ENCODE measurements around the gene TMEM151A.

DNA sequence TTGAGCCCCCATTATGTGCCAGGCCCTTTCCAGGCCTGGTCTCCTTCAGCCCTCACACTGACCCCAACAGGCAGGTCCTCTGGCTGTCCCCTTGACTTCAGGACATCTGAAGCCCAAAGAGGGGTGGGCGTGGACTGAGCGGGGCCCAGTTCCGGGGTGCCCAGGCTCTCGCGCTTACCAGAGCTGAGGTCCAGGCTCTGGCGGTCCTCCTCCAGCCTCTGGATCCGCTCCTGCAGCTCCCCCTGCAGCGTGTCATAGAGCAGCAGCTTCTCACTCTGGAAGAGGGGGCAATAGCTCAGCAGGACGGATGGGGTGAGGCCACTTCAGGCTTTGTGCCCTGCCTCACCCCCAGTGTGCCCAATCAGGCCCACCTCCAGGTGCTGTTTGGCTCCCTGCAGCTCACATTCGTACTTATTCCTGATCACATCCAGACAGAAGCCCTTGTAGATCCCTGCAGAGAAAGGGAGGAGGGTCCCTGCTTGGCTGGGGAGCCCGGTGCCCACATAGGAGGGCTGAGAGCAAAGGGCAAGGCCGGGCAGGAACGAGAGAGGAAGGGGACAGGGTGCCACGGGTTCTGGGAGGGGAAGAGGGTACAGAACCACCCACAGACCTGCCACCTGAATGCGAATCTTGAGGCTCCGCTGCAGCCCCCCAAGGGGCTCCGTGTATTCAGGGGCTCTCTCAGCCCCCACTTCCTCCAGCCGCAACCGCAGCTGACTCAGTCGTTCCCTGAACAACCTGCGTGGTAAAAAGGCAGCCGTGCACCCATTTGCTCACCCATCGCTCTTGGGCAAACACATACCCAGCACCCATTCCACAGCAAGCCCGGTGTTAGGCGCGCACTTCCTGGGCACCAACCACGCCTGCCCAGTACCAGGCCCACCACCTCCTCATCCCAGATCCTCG is 49.2 kb downstream of the TMEM151A start:
- TF ChIP-seq EZH2 (IDR thresholded peaks at IDR 0.05; ENCODE audit: borderline replicate concordance, low read depth, low read length, poor library complexity, severe bottlenecking) = no peak
- TF ChIP-seq, protein P1, sequence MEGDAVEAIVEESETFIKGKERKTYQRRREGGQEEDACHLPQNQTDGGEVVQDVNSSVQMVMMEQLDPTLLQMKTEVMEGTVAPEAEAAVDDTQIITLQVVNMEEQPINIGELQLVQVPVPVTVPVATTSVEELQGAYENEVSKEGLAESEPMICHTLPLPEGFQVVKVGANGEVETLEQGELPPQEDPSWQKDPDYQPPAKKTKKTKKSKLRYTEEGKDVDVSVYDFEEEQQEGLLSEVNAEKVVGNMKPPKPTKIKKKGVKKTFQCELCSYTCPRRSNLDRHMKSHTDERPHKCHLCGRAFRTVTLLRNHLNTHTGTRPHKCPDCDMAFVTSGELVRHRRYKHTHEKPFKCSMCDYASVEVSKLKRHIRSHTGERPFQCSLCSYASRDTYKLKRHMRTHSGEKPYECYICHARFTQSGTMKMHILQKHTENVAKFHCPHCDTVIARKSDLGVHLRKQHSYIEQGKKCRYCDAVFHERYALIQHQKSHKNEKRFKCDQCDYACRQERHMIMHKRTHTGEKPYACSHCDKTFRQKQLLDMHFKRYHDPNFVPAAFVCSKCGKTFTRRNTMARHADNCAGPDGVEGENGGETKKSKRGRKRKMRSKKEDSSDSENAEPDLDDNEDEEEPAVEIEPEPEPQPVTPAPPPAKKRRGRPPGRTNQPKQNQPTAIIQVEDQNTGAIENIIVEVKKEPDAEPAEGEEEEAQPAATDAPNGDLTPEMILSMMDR (conservative IDR thresholded peaks at IDR 0.05; ENCODE audit: low read depth, low read length) = no peak

Measured in A673 (cell line).